SK-N-SH treated with all-trans-retinoic acid at 6 μM for 48 hours (cell line): ENCODE results near the gene DLG3.

Source experiments
- RARB ChIP-seq: fragments of 250-450 bp; sonication (Bioruptor Pico); IDR thresholded peaks from 2 replicates; pipeline ENCODE4 v1.8.0; 2021; ENCODE audit warnings: mild to moderate bottlenecking, moderate library complexity
- ZFP30 ChIP-seq: fragments of 450-650 bp; formaldehyde crosslinking; IDR thresholded peaks from 2 replicates; pipeline ENCODE4 v1.5.0; 2022; ENCODE audit warnings: mild to moderate bottlenecking, moderate library complexity

DNA sequence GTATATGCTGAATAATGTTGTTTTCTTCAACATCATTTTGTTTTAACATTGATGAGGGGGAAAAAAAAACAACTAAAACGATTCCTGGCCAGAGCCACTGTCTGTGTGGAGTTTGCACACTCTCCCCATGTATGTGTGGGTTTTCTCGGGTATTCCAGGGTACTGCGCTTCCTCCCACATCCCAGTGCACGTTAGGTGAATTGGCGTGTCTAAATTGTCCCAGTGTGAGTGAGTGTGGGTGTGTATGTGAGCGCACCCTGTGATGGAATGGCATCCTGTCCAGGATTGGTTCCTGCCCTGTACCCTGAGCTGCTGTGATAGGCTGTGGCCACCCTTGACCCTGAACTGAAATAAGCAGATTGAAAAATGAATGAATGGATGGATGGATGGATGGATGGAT, 2.4 kb upstream of the DLG3 start:
- no peak for TF ChIP-seq RARB (CRISPR knock-in tag)
- TF ChIP-seq ZFP30 (CRISPR knock-in tag), result no peak
